HCT116 (cell line): ENCODE data around the gene HOXD9. TPM values are rescaled to one million over a fixed set of nuclear protein-coding genes. Genes with fewer than 3 reads are reported as not detected.

Experiments used
- ATAC-seq: fragments of 200-7000 bp; cut with Tn5 transposase; 2 replicates; pipeline ENCODE4 v1.9.1; 2020; ENCODE audit warnings: mild to moderate bottlenecking, moderate library complexity
- BruUV-seq: library from RNA; stranded (reverse); fragments of 400-500 nt; replicated peaks from 2 replicates; lab custom pipeline; 2021; lab: Mats Ljungman, UMichigan
- CTCF ChIA-PET: fragments of 300-600 bp; sonication (Branson Sonifier 250); formaldehyde crosslinking; loops from one replicate; lab custom pipeline; 2021; ENCODE audit warnings: antibody characterized with exemption; lab: Charles Lee
- POLR2A ChIA-PET: fragments of 300-600, 350-600 bp; sonication (Branson Sonifier 250); formaldehyde crosslinking; loops from one replicate; lab custom pipeline; 2021; ENCODE audit warnings: antibody characterized with exemption; lab: Charles Lee
- RAD21 ChIA-PET, 2 experiments: fragments of 300-600 bp; sonication (Branson Sonifier 250); formaldehyde crosslinking; loops; one replicate each; lab custom pipeline; 2023; ENCODE audit warnings: low total read pairs in 2 of 2; ENCODE audit not compliant: uncharacterized antibody in 2 of 2, unreplicated experiment in 2 of 2, low non-redundant PET in 1 of 2; lab: Charles Lee
- DNase-seq: peaks from one replicate; pipeline ENCODE4 v3.0.0-alpha.2; 2010; ENCODE audit warnings: low read depth, low spot score
- H2AFZ ChIP-seq: fragments of 200-600 bp; shearing (Covaris generic), sonication (generic); 2 replicates; pipeline ENCODE4 v1.6.1; 2017; ENCODE audit warnings: low read depth, mixed run types, mixed read lengths, antibody characterized with exemption, low read length; ENCODE audit not compliant: poor library complexity, severe bottlenecking
- H3K27ac ChIP-seq: 2 replicates; pipeline ENCODE4 v1.5.1; 2012; ENCODE audit warnings: low read depth, low read length
- H3K27me3 ChIP-seq: fragments of 200-600 bp; sonication (generic); 2 replicates; pipeline ENCODE4 v1.6.1; 2016; ENCODE audit warnings: mixed run types, low read length, mixed read lengths; ENCODE audit not compliant: insufficient read depth
- H3K36me3 ChIP-seq, 2 experiments: fragments of 200-500 bp in 1 of 2; fragments of 200-600 bp in 1 of 2; sonication (Bioruptor generic) in 1 of 2; sonication (generic) in 1 of 2; 2 replicates each; pipeline versions ENCODE4 v1.5.1 to v1.6.1; 2014 to 2016; ENCODE audit warnings: low read length in 2 of 2, inconsistent platforms in 1 of 2, mixed read lengths in 1 of 2, mixed run types in 1 of 2; ENCODE audit not compliant: insufficient read depth in 2 of 2, control insufficient read depth in 1 of 2
- H3K4me1 ChIP-seq, 2 experiments: fragments of 200-600 bp in 1 of 2; sonication (generic) in 1 of 2; 2 replicates each; pipeline versions ENCODE4 v1.5.1 to v1.6.1; 2012 to 2017; ENCODE audit warnings: low read length in 2 of 2, inconsistent platforms in 1 of 2, mild to moderate bottlenecking in 1 of 2, mixed read lengths in 1 of 2, mixed run types in 1 of 2, moderate library complexity in 1 of 2; ENCODE audit not compliant: insufficient read depth in 2 of 2, control insufficient read depth in 1 of 2
- H3K4me2 ChIP-seq: fragments of 200-600 bp; sonication (generic); 2 replicates; pipeline ENCODE4 v1.6.1; 2017; ENCODE audit warnings: mixed run types, low read length, mixed read lengths
- H3K4me3 ChIP-seq, 2 experiments: fragments of 200-600 bp in 1 of 2; sonication (generic) in 1 of 2; replicated peaks in 1 of 2; 2 replicates each; pipeline ENCODE4 v1.5.1; 2011 to 2016; ENCODE audit warnings: low read length in 2 of 2, control low read depth in 1 of 2, low read depth in 1 of 2, mild to moderate bottlenecking in 1 of 2, mixed read lengths in 1 of 2, mixed run types in 1 of 2
- H3K79me2 ChIP-seq: fragments of 200-600 bp; sonication (generic); 2 replicates; pipeline ENCODE4 v1.6.1; 2017; ENCODE audit warnings: mild to moderate bottlenecking, mixed run types, low read length, moderate library complexity, mixed read lengths; ENCODE audit not compliant: insufficient read depth
- H3K9ac ChIP-seq: fragments of 200-600 bp; sonication (generic); 2 replicates; pipeline ENCODE4 v1.6.1; 2016; ENCODE audit warnings: low read length, mixed read lengths
- H3K9me2 ChIP-seq: fragments of 200-600 bp; sonication (generic), shearing (Covaris generic); 2 replicates; pipeline ENCODE4 v1.6.1; 2017; ENCODE audit warnings: mixed run types, mild to moderate bottlenecking, moderate library complexity; ENCODE audit not compliant: insufficient read depth
- H3K9me3 ChIP-seq, 2 experiments: fragments of 200-500 bp in 1 of 2; fragments of 200-600 bp in 1 of 2; sonication (Bioruptor generic) in 1 of 2; sonication (generic) in 1 of 2; 2 replicates each; pipeline ENCODE4 v1.6.1; 2014 to 2017; ENCODE audit warnings: low read length in 2 of 2, mixed read lengths in 2 of 2, inconsistent platforms in 1 of 2, low read depth in 1 of 2, mild to moderate bottlenecking in 1 of 2, mixed run types in 1 of 2, moderate library complexity in 1 of 2; ENCODE audit not compliant: control insufficient read depth in 1 of 2, insufficient read depth in 1 of 2
- H4K20me1 ChIP-seq: fragments of 200-600 bp; sonication (generic), shearing (Covaris generic); 2 replicates; pipeline ENCODE4 v1.6.1; 2017; ENCODE audit warnings: mixed run types, mild to moderate bottlenecking, moderate library complexity; ENCODE audit not compliant: insufficient read depth
- CBX3 ChIP-seq: IDR thresholded peaks from 2 replicates; pipeline ENCODE4 v1.6.1; 2012; ENCODE audit warnings: low read depth
- EZH2 ChIP-seq: fragments of 200-600 bp; sonication (generic); IDR thresholded peaks from 2 replicates; pipeline ENCODE4 v1.6.1; 2017; ENCODE audit warnings: antibody characterized with exemption, mixed run types
- RAD21 ChIP-seq: IDR thresholded peaks from 2 replicates; pipeline ENCODE4 v1.6.1; 2012; ENCODE audit warnings: low read depth, mild to moderate bottlenecking
- SIN3A ChIP-seq: IDR thresholded peaks from 2 replicates; pipeline ENCODE4 v1.6.1; 2012; ENCODE audit warnings: low read depth
- SRF ChIP-seq: IDR thresholded peaks from 2 replicates; pipeline ENCODE4 v1.6.1; 2012; ENCODE audit warnings: low read depth
- ZFX ChIP-seq: fragments of 450-650 bp; IDR thresholded peaks from 2 replicates; pipeline ENCODE4 v1.6.1; 2017
- ZNF274 ChIP-seq: fragments of 200-500 bp; sonication (Bioruptor generic); IDR thresholded peaks from 2 replicates; pipeline ENCODE4 v1.6.1; 2014; ENCODE audit warnings: mild to moderate bottlenecking, low read depth, low read length, inconsistent platforms
- intact Hi-C: fragments of 100-400 bp; cut with micrococcal nuclease; formaldehyde crosslinking; loops from 2 replicates; pipeline ENCODE4 v1.10.0; 2022
- total RNA-seq: library from RNA; stranded (reverse); gene quantifications from one replicate; pipeline ENCODE4 v1.2.1, GENCODE V29; 2021; ENCODE audit not compliant: unreplicated experiment
- TF ChIP-seq, protein P1 (sequence below): IDR thresholded peaks from 2 replicates; pipeline ENCODE4 v1.6.1; 2011; ENCODE audit warnings: mild to moderate bottlenecking, low read length, moderate library complexity; ENCODE audit not compliant: insufficient replicate concordance; ENCODE audit errors: extremely low read depth
- TF ChIP-seq, protein P2 (sequence below): IDR thresholded peaks from 2 replicates; pipeline ENCODE4 v1.6.1; 2012

The HOXD9 gene
- total RNA-seq, 1 experiment from 2014 or later, result not detected

DNA sequence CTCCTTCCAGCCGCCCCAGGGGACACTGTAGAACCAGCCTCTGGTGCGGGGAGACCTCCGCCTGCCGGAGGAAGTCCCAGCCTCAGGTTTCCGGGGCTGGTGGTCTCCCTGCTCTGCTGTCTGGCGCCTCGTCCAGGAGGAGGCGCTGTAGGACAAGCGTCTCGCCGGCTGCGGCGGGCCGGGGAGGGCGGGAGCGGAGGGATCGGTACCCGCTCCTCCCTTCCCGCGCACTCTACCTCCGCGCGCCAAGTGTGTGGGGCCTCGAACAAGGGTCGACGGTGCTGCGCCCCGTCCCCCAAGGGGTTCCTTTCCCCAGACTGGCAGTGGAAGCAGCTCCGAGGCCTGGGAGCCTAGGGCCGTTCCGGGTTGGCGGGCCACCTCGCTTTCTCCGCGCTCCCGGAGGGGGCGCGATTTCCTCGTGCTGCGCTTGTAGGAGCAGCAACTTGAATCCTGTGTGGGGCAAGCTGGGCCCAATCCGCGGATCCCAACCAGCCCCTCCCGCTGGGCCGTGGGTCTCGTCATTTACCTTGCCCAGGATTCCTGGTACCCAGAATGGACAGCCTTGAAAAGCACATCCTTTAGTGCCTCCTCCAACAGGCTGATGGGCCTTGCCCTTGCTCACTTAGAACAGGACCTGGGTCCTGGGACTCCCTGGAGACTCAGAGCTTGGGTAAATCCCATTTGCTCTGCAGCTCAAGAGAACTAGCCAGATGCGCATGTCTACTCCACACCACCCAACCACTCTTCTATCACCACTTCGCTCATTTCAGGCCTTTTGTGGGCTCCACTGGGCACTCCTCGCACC is 18.2 kb downstream of the HOXD9 start (continued):
- TF ChIP-seq, protein P1, sequence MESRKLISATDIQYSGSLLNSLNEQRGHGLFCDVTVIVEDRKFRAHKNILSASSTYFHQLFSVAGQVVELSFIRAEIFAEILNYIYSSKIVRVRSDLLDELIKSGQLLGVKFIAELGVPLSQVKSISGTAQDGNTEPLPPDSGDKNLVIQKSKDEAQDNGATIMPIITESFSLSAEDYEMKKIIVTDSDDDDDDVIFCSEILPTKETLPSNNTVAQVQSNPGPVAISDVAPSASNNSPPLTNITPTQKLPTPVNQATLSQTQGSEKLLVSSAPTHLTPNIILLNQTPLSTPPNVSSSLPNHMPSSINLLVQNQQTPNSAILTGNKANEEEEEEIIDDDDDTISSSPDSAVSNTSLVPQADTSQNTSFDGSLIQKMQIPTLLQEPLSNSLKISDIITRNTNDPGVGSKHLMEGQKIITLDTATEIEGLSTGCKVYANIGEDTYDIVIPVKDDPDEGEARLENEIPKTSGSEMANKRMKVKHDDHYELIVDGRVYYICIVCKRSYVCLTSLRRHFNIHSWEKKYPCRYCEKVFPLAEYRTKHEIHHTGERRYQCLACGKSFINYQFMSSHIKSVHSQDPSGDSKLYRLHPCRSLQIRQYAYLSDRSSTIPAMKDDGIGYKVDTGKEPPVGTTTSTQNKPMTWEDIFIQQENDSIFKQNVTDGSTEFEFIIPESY, result no peak
- TF ChIP-seq EZH2 (no peak), ZFX (peak; percentile 39; the same call in 1 of the 2 replicates)

DNA sequence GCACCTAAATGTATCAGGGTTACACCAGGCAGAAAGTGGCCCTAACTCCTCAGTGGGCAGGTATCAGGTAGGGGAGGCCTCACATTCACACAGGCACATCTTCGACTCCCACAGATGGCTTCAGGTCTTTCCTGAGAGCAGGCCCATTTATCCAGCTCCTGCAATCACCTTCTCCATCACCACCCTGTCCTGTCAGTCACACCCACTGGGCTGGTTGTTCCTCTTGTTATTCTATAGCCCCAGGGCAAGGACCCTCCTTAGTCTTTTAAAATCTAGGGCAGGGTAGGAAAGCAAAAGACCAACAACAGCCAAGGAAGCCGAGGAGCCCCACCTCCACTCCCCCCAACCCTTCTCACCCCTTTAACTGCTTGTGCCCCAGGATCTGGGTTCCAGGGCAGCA is 19.8 kb downstream of the HOXD9 start:
- Histone ChIP-seq H2AFZ (no peak overlapping the region), H3K4me1 (peaks cover 2 to 12% of the 10 kb centered on the region in 2 experiments; a peak in 3 of 4 replicates), H3K36me3 (no peaks in the 10 kb centered on the region), H3K79me2 (no peaks in the 10 kb centered on the region), H3K4me2 (no peak overlapping the region), H3K4me3 (no peak overlapping the region), H3K27ac (no peak overlapping the region), H3K27me3 (no peaks in the 10 kb centered on the region), H4K20me1 (no peaks in the 10 kb centered on the region), H3K9ac (no peak overlapping the region), H3K9me3 (no peaks in the 10 kb centered on the region), H3K9me2 (no peaks in the 10 kb centered on the region)
- no peak for TF ChIP-seq ZNF274
- TF ChIP-seq SRF, result no peak
- TF ChIP-seq RAD21, result no peak
- TF ChIP-seq, protein P2, sequence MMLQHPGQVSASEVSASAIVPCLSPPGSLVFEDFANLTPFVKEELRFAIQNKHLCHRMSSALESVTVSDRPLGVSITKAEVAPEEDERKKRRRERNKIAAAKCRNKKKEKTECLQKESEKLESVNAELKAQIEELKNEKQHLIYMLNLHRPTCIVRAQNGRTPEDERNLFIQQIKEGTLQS, result no peak
- TF ChIP-seq CBX3, result no peak
- no peak for TF ChIP-seq SIN3A
- ATAC-seq (no peak), DNase-seq (no peak)
- ChIA-PET CTCF (interaction anchor here (6.5 kb wide), 1 partner anchor 314 kb away, joined by 109 read pairs; no protein-coding TSS in a partner anchor), RAD21 (no interaction called here), POLR2A (no interaction called here)
- intact Hi-C loops, result no loop called here
- no TSS peak for BruUV-seq
